NCI-H345 treated with DMSO at 0.1 percent for 48 hours (cell line): ENCODE results near the gene ADCYAP1.
"Not testable (repeated sequence)": the region's sequence is repeated elsewhere in the genome, so short reads cannot be mapped to it uniquely, and the experiment has no call there.

Source experiments
- DNase-seq: peaks from one replicate; lab custom pipeline; 2025; ENCODE audit not compliant: unreplicated experiment; lab: John Stamatoyannopoulos, UW

ADCYAP1 gene

DNA sequence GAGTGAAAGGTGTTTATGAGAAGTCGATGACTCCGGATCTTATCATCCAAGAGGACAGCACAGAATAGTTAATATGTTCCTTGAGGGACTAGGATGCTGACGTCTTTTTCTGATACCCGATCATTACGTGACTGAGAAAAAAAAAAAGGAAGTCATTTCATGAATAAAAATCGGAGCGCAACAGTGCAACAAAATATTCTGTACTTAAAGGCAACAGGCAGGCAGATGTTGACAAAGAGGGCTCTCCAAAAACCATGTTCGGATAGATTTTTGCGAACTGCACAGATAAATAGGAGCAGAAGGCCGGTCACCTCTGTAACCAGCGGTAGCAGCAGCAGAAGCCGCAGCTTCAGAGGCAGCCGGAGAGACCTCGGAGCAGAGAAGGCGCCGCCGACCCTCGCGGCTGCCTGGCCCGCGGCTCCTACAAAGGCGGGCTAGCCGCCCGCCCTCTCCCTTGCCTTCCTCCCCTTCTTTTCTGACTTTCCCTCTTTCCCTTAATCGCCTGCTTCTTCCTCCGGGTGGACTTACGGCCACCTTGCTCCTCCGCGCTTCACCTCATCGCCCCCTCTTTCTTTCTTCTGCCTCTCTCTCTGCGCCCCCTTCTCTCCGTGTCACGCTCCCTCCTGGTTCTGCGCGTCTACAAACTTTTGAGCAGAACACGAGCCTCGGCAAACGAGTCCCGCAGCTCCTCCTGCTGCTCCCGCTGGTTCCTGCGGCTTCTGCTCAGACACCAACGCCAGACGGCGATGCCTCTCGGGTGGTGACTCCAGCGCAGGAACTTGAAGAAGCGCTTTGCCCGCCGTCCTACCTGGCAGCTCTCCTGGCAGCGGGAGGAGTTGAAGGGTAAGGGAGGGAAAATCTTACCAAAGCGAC lies at the start of gene ADCYAP1:
ADCYAP1 (plus strand) TSS at position 654 of the 873 bp plus-strand sequence. CDS start 516 bp downstream, outside the sequence.
- peak; percentile 32 for DNase-seq

GRCh38 chr18:857986-858385 lies 46.7 kb upstream of the ADCYAP1 start:
- DNase-seq = no peak

DNA sequence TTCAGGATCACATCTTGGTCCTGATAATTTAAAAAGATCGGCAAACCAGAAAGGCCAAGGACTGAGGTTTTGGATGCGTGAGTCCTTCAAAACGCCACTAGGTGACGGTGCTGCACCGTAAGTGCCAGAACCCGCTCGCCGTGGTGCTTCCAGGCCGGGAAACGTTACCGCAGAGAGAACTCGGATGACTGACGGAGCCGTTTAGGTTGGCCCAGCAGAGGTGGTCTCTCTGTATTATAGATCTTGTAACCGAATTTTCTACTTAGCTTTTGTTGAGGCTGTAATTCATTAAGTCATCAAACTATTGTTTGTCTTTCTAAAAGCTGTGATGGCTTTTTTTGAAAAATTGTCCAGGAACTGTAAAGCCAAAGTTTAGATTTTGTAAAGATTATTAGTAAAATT lies 39.8 kb upstream of the ADCYAP1 start:
- peak; percentile 74 for DNase-seq

DNA sequence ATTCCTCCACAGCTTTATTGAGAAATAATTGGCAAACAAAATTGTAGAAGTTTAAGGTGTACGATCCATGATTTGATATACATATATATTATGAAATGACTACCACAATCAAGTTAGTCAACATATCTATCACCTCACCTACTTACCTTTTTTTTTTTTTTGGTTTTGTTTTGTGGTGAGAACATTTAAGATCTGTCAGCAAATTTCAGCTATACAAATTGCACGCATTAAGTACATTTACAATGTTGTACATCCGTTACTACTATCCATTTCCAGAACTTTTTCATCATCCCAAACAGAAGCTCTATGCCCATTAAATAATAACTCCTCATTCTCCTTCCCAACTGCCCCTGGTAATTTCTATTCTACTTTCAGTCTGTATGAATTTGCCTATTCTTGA lies 37.4 kb upstream of the ADCYAP1 start:
- DNase-seq = no peak

DNA sequence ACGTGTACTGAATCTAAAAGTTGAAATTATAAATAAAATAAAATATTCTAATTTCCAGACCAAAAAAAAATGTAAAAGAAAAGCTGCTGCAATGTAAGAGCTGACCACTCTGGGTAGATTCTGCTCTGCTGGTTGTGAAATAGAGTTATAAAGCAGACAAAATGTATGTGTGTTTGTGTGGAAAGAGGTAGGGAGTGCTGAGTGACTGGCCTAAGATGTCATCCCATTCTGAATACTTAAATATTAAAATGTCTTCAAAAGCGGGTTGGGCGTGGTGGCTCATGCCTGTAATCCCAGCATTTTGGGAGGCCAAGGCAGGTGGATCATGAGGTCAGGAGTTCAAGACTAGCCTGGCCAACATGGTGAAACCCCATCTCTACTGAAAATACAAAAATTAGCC lies 31.2 kb upstream of the ADCYAP1 start:
- DNase-seq = not testable (repeated sequence)

GRCh38 chr18:875912-876311 lies 28.8 kb upstream of the ADCYAP1 start:
- no peak for DNase-seq

DNA sequence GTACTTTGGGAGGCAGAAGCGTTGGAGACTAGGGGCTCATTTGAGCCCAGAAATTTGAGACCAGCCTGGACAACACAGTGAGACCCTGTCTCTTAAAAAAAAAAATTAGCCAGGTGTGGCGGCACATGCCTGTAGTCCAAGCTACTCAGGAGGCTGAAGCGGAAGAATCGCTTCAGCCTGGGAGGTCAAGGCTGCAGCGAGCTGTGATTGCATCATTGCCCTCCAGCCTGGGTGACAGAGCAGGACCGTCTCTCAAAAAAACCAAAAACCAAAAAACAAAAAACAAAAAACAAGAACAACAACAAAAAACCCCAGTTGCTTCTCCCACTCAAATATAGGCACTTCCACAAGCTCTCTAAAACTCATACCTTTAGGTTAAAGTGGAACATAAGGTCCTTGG lies 27.4 kb upstream of the ADCYAP1 start:
- DNase-seq = no peak

GRCh38 chr18:886076-886475 lies 18.6 kb upstream of the ADCYAP1 start:
- DNase-seq = no peak

GRCh38 chr18:887716-888115 lies 17.0 kb upstream of the ADCYAP1 start:
- DNase-seq = no peak

DNA sequence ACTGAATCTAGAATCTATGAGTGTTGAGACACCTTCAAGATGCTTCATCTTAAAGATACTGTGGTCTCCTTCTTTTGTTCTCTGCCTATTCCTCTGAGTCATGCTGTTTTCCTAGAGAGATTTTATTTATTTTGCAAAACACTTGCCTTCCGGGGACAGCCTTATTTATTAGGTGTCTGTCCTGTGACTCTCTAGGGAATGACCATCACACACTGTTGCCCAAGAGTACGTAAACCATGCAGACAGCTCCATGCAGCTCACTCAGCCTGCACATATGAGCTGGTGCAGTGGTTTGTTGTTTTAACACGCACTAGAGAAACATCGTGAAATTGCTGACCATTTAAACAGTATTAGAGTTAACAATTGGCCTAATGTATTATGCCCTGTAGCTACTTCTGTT lies 12.4 kb upstream of the ADCYAP1 start:
- DNase-seq = no peak

DNA sequence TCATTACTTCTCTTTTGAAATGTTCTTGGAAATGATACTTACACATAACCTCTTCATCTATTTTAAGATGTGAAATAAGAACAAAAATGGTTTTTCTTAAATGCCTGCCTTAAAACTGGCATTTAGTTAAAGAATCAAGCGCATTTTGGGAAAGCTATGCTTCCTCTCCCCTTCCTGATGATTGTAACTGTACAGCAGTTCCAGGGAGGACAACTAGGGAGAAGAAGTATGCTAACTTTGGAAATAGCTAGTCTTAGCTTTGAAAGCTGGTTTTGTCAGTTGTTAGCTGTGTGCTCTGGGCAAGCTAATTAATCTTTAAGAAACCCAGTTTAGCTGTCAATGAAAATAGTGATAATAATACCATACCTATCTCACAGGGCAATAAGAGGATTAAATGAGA lies 8.4 kb upstream of the ADCYAP1 start:
- no peak for DNase-seq

DNA sequence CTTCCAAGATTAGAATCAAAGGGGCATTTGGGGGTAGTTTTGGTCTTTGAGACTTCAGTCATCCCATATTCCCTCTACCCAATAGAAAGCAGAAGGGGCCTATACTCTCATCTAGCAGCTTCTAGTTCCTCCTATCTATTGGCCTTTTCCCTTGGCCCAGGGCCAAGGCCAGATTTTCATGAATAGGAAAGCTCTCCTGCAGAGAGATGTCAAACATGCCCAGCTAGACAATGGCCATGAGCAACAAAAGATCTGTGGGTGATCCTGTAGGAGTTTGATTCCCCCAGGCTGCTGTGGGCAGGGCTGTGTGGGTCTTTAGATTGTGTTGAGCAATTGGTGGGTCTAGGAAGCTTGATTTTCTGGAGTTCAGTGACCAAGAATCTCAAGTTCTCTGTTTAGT lies 2.9 kb upstream of the ADCYAP1 start:
- DNase-seq = peak; percentile 89

GRCh38 chr18:902229-902628 lies 2.4 kb upstream of the ADCYAP1 start:
- DNase-seq = peak; percentile 40

DNA sequence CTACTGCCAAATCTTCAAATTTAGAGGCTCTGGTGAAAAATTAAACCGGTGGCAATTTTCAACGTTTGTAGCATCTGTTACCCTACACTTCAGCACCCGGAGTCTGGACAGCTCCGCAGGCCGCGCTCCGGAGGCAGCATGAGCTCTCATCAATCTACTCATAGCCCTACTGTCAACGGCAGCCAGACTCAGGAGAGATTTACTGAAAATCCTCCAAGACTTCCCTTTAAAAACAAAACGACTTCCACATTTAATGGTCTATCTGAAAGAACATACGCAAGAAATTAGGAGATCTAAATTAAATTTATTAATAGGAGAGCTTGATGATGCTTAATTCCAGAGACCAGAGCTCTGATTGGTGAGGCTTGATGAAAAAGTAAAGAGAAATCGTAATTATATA lies 970 bp upstream of the ADCYAP1 start:
- DNase-seq = no peak

- no peak for DNase-seq
Measured at GRCh38 chr18:905307-905947, 756 bp downstream of the ADCYAP1 start.

- DNase-seq = no peak
Measured at GRCh38 chr18:905948-906415, 1.3 kb downstream of the ADCYAP1 start.

- peak; percentile 81 for DNase-seq
Measured at GRCh38 chr18:906416-907114, 1.9 kb downstream of the ADCYAP1 start.

DNA sequence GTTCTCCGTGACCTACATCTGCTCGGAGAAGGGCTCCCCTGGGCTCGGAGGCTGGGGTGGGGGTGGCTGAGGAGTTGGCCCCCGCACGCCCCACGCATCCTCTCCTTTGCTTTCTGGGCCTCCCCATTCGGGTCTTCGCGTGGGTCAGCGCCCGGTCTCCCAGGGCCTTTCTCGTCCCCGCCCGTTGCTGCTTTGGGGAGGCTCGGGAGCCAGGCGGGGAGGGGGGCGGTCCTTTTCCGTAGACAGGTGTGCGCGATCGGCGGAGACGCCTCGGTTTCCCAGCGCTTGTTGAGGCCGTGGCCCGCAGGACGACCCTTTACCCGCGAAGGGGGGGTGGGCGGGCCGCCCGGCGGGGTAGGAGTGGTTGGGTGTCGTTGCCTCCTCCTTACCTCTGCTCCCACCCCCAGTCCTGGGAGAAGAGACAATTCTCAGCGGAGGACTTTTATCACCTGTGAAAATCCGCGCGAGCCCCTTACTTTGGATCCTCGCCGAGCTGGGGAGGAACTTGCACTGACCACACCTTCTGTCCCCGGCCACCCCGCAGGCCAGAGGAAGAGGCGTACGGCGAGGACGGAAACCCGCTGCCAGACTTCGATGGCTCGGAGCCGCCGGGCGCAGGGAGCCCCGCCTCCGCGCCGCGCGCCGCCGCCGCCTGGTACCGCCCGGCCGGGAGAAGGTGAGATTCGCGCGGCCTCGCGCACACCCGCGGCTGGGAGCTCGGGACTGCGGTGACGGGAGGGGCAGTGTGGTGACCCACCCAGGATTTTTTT lies 2.6 kb downstream of the ADCYAP1 start:
- DNase-seq = peak; percentile 67

DNA sequence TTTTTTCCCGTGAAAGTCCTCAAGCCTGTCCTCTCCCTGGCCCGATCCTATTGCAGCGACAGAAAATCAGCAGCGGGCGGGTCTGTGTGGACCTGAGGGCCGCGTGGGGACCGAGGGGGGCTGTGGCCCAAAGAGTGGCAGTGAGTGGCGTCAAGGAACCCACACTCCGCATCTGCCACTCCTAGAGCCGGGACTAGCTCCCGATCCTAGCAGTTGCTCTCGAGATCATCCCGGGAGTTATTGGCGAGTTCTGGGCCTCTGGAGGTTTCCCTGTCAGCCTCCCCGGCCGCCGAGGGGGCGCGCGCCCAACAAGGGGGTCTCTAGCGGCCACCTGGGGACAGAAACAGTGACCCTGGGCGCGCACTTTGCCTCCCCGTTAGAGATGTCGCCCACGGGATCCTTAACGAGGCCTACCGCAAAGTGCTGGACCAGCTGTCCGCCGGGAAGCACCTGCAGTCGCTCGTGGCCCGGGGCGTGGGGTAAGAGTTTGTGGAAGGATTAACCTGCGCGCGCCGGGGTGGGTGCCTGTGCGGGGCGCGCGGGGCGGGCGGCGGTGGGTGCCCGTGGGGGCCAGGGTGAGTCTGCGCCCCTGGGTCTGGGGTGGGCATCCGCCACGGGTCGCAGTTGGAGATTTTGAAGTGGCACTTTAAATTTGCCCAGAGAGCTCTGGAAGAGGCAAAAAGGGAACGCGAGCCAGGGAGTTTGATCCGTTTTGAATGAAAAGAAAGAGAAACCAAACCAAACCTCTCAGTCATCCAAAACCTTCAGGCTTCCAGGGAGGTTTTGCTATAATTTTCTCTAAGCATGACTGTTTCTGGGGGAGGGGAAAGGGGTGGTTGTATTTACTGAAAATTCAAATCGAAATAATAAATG lies 3.5 kb downstream of the ADCYAP1 start:
- peak; percentile 25 for DNase-seq
